ENCODE measurements around the gene MMP24OS.

The MMP24OS gene

GRCh38 chr20:35226884-35227681, 50.8 kb downstream of the MMP24OS start:
- in situ Hi-C loops (cut with MboI; ENCODE audit: low sequenced_read_pairs): no loop called here
- peak; percentile 27 to 83 for DNase-seq (ENCODE audit: low spot score in 2 of 2)
- Histone ChIP-seq H3K9me3 (no peaks in the 10 kb centered on the region), H3K4me3 (peak overlapping the region; percentile 12), H3K36me3 (replicated peaks) (no peaks in the 10 kb centered on the region), H3K4me1 (no peaks in the 10 kb centered on the region; the same call in 1 of the 2 replicates), H3K27me3 (ENCODE audit: low read depth) (peaks cover 4% of the 10 kb centered on the region)
